ENCODE measurements around the gene PANX1.
"Not testable (repeated sequence)": the region's sequence is repeated elsewhere in the genome, so short reads cannot be mapped to it uniquely, and the experiment has no call there.

The PANX1 gene

GRCh38 chr11:94128746-94129511 lies at the start of gene PANX1:
PANX1 (plus strand) TSS chr11:94128841; CDS start chr11:94129313, 472 bp downstream.
- DNase-seq (ENCODE audit: low read depth in 3 of 3): peak in 2 of 3 donors; percentile 49 to 67

DNA sequence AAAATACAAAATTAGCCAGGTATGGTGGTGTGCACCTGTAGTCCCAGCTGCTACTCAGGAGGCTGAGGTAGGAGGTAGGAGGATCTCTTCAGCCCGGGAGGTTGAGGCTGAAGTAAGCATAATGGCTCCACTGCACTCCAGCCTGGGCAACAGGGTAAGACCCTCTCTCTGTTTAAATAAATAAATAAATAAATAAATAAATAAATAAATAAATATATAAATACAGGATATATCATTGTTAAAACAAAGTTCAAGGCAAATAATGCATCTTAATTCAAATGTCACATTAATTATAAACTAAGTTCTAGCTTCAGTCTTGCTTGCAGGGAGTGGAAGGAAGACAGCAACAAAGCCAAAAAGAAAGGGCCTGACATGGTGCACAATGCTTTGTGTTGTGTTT lies 44.5 kb upstream of the PANX1 start:
- no peak for DNase-seq (ENCODE audit: low read depth in 3 of 3)

- DNase-seq (ENCODE audit: low read depth in 3 of 3): no peak
Observed at GRCh38 chr11:94088906-94089305, 39.7 kb upstream of the PANX1 start.

- no peak for DNase-seq (ENCODE audit: low read depth in 3 of 3)
Observed at GRCh38 chr11:94089341-94089740, 39.3 kb upstream of the PANX1 start.

- no peak for DNase-seq (ENCODE audit: low read depth in 3 of 3)
Observed at GRCh38 chr11:94090401-94090800, 38.2 kb upstream of the PANX1 start.

- no peak for DNase-seq (ENCODE audit: low read depth in 3 of 3)
Observed at GRCh38 chr11:94091091-94091490, 37.5 kb upstream of the PANX1 start.

GRCh38 chr11:94100253-94100652 lies 28.4 kb upstream of the PANX1 start:
- no peak for DNase-seq (ENCODE audit: low read depth in 3 of 3)

DNA sequence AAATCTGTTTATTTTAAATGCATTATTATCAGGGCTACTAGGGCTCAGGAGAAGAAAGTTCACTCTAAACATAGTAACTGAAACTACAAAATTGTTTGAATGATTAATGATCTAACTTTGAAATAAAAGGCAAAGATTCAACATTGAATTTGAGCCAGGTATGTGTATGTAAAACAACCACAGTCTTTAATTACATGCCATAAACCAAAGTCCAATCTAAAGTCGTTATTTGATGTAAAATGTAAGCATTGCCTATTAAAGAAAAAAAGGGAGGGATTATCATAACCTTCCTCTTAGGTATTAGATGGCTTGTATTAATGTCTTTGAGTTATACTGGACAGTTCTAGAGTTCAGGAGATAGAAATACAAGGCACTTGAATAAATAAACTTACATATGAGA lies 25.2 kb upstream of the PANX1 start:
- DNase-seq (ENCODE audit: low read depth in 3 of 3): no peak

DNA sequence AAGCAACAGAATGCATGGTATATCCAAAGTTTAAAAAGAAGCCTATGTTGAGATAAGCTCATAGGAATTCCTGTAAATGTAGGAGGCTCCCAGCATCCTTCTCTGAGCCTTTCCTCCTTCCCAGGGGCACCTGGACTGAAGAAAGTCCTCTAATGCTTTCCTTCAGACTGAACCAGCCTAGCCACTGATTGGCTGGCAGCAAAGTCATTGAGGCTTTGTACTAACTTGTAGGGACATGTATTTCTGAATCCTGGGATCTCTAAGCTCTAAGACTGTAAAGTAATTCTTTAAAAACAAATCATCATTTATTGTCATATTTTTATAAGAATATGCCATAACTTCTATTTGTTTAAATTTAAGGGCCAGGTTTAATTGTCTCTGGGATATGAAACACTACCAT lies 23.9 kb upstream of the PANX1 start:
- no peak for DNase-seq (ENCODE audit: low read depth in 3 of 3)

- DNase-seq (ENCODE audit: low read depth in 3 of 3): no peak
Observed at GRCh38 chr11:94106716-94107115, 21.9 kb upstream of the PANX1 start.

GRCh38 chr11:94107363-94107762 lies 21.3 kb upstream of the PANX1 start:
- no peak for DNase-seq (ENCODE audit: low read depth in 3 of 3)

DNA sequence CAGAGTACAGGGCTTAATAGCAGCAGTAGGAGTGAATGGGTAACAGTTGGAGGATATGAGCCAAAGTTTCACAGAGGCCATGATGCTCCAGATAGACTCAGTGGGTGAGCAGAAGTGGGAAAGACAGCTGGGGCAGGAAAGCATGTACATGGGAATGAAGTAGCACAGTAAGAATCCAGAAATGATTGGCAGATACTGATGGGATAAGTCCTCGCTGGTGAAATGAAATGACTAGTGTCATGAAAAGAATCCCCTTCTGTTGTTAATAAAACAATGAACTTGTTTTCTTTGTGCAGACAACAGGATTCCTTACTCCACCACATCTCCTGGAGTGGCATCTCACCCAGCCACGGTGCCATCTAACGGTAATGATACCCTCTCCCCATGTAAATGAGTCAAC lies 17.4 kb upstream of the PANX1 start:
- no peak for DNase-seq (ENCODE audit: low read depth in 3 of 3)

GRCh38 chr11:94111660-94112059 lies 17.0 kb upstream of the PANX1 start:
- DNase-seq (ENCODE audit: low read depth in 3 of 3): no peak

DNA sequence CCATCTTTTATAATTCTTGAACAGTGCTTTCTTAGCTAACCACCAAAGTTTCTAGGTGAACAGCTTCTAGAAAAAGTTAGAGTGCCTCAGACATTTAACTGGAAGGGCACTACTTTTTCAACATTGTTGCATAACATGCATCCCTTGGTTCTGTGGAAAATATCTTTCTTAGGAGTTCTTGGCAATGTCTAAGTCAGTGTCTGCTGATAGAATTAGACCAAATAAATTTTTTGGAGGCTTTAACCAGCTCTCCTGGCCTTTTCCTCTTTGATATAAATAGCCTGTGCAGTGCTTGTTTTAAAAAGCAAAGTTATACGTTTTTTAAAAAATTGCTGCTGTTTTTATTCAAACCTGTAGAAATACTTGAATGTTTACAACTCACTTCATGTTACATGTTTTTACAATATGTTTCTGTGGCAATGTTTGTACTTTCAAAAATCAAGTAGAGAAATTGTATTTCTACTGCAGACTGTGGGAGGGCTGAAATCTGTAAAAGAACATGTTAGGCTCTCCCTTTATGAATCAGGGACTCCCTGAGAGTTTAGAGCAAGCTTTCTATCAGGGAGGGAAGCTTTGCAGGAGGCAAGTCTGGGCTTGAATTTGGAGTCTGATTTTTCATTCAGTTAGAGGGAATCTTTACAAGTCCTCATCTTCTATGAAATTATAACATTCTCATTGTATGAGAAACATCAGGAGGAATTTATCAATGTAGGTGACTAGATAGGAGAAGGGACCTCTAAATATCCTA lies 16.3 kb upstream of the PANX1 start:
- no peak for DNase-seq (ENCODE audit: low read depth in 3 of 3)

- DNase-seq (ENCODE audit: low read depth in 3 of 3): no peak
Observed at GRCh38 chr11:94117197-94117574, 11.5 kb upstream of the PANX1 start.

- DNase-seq (ENCODE audit: low read depth in 3 of 3): no peak
Observed at GRCh38 chr11:94117871-94118270, 10.8 kb upstream of the PANX1 start.

GRCh38 chr11:94119676-94120075 lies 9.0 kb upstream of the PANX1 start:
- not testable (repeated sequence) for DNase-seq (ENCODE audit: low read depth in 3 of 3)

GRCh38 chr11:94120516-94120915 lies 8.1 kb upstream of the PANX1 start:
- not testable (repeated sequence) for DNase-seq (ENCODE audit: low read depth in 3 of 3)

DNA sequence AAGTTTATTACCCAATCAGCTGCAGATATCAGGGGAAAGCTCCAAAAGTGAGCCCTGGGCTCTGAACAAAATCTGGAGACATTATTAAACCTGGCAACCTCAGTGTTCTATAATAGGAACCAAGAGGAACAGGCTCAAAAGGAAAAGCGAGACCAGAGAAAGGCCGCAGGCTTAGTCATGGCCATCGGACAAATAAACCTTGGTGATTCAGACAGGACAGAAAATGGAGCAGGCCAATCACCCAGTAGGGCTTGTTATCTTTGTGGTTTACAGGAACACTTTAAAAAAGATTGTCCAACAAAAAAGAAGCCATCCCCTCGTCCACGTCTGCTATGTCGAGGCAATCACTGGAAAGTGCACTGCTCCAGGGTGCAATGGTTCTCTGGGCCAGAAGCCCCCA lies 7.7 kb upstream of the PANX1 start:
- no peak for DNase-seq (ENCODE audit: low read depth in 3 of 3)

DNA sequence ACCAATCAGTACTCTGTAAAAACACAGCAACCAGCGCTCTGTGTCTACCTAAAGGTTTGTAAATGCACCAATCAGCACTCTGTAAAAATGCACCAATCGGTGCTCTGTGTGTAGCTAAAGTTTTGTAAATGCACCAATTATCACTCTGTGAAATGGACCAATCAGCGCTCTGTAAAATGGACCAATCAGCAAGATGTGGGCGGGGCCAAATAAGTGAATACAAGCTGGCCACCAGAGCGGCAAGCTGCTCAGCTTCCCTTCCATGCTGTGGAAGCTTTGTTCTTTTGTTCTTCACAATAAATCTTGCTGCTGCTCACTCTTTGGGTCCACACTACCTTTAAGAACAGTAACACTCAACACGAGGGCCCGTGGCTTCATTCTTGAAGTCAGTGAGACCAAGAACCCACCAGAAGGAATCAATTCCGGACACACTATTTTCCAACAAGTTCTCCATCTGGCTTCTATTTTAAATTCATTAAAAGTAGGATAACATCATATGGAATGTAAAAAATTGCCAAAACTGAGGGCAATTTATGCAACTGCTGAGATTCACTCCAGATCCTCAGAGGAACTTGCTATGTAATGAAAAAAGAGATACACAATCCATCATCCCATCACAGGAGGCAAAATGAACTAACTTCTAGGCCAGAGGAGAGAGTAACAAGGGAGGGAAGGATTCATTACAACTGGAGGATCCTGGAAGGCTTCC lies 3.1 kb upstream of the PANX1 start:
- no peak for DNase-seq (ENCODE audit: low read depth in 3 of 3)

DNA sequence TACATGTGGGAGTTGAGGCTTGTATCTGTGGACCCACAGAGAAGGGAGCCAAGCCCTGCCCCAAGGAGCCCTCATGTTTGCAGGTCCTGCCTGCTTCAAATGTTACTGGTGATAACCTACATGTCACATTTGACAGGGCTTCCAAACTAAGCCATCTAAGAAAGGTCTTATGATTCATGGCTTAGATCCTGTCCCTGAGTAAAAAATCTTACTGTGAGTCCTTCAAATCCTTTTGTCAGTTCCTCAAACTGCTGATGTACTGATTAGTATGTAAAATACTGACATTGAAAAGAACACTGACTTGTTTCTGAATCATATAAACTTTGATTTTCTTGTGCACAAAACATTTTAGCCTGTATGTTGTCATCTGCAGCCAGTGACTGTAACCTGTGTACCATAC lies 1.0 kb upstream of the PANX1 start:
- DNase-seq (ENCODE audit: low read depth in 3 of 3): no peak

DNA sequence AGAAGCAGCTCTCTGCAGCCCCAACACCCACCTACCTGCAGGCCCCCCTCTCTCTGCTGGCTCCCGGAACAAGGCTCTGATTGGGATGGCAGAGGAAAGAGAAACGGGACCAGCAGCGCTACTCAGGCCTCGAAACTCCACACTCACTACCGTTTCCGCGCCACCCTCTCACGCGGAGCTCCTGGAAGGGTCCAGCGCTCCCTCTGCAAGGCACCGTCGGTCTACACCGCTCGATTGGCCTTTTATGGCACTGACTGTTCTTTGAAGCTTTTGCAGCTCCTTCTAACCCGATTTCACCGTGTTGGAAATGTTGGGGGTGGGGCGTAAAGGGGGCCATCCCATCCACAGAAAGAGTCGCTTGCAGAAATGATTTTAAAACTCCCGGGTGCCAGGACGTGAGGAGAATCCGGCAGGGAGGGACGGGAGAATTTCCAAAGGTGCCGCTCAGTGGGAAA lies 323 bp upstream of the PANX1 start:
- peak in 1 of 3 donors; percentile 32 for DNase-seq (ENCODE audit: low read depth in 3 of 3)
